ENCODE results near the gene SPTSSA. TPM values are rescaled to one million over a fixed set of nuclear protein-coding genes. Genes with fewer than 3 reads are reported as not detected.
"Not testable (repeated sequence)": the region's sequence is repeated elsewhere in the genome, so short reads cannot be mapped to it uniquely, and the experiment has no call there.

SPTSSA gene
- total and polyA plus RNA-seq, 2 donors (not counting 1 experiment from before 2014, with no cell fraction given) = 3.8 to 6.9 TPM

DNA sequence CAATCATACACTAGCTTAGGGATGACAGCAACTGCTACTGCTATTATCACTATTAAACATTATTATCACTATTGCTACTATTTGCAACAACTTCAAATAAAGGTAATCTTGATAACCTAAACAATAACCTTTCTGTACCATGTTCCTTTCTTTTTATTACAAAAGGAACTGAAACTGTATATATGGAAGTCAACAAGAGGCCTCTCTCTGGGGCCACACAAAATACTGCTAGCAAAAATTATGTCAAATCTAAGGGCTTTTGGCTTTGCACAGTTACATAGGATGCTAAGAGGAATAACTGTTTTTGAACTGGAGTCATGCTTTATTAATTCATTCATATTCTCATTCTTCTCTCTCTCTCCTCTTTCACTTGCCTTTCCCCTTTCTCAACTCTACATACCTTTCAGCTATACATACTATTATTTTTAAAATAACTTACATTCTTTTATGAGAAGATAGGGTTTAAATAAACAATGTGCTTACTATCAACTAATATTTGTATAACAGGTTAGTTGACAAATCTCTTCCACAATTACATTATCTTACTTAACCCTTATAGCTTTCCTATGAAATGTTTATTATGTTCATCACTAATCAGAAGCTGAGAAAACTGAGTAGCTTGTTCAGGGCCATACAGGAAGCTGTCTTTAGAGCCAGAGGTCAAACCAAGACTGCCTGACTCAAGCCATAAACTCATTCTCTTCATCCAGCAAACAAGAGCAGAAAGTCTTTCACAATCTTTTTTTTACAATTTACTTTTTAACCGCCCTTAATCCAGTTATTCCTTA lies 25.7 kb downstream of the SPTSSA start:
- POLR2A ChIA-PET = no interaction called here

GRCh38 chr14:34433957-34434356 lies 28.1 kb downstream of the SPTSSA start:
- H3K27ac Mint-ChIP-seq = no peak overlapping the region
- H3K27ac ChIP-seq (ENCODE audit: low read length in 2 of 2) = no peak overlapping the region
- H3K9me3 ChIP-seq (ENCODE audit: control extremely low read depth in 1 of 3, control insufficient read depth in 2 of 3, insufficient read depth in 1 of 3, low read length in 2 of 3) = no peaks in the 10 kb centered on the region
- ChIA-PET CTCF (no interaction called here), POLR2A (no interaction called here)
- H3K4me3 ChIP-seq (ENCODE audit: control extremely low read depth in 1 of 5, extremely low read depth in 1 of 5, insufficient read depth in 1 of 5, low read depth in 2 of 5, low read length in 4 of 5) = no peak overlapping the region
- no peaks in the 10 kb centered on the region for H3K9me3 Mint-ChIP-seq (ENCODE audit: insufficient read depth)
- H3K27me3 ChIP-seq (replicated peaks in 1 of 4; ENCODE audit: control extremely low read depth in 1 of 4, control insufficient read depth in 3 of 4, insufficient read depth in 4 of 4, low read length in 3 of 4) = no peaks in the 10 kb centered on the region
- H3K79me2 ChIP-seq (ENCODE audit: control insufficient read depth, insufficient read depth, low read length) = peaks cover 2% of the 10 kb centered on the region
- H3K4me2 ChIP-seq (replicated peaks; ENCODE audit: low read depth, low read length, poor library complexity, severe bottlenecking) = no peak overlapping the region
- H3K27me3 Mint-ChIP-seq = no peaks in the 10 kb centered on the region
- peaks cover 21% of the 10 kb centered on the region for H3K4me1 Mint-ChIP-seq
- H2AFZ ChIP-seq (ENCODE audit: insufficient read depth, low read depth, low read length, poor library complexity, severe bottlenecking) = no peak overlapping the region
- no CpG with 5 or more reads among the region's 2 CpGs for WGBS (ENCODE audit: insufficient coverage)
- no peak for TF ChIP-seq EZH2 (IDR thresholded peaks at IDR 0.05; ENCODE audit: borderline replicate concordance, insufficient read depth, low read depth, low read length, poor library complexity, severe bottlenecking)
- TF ChIP-seq, protein P1, sequence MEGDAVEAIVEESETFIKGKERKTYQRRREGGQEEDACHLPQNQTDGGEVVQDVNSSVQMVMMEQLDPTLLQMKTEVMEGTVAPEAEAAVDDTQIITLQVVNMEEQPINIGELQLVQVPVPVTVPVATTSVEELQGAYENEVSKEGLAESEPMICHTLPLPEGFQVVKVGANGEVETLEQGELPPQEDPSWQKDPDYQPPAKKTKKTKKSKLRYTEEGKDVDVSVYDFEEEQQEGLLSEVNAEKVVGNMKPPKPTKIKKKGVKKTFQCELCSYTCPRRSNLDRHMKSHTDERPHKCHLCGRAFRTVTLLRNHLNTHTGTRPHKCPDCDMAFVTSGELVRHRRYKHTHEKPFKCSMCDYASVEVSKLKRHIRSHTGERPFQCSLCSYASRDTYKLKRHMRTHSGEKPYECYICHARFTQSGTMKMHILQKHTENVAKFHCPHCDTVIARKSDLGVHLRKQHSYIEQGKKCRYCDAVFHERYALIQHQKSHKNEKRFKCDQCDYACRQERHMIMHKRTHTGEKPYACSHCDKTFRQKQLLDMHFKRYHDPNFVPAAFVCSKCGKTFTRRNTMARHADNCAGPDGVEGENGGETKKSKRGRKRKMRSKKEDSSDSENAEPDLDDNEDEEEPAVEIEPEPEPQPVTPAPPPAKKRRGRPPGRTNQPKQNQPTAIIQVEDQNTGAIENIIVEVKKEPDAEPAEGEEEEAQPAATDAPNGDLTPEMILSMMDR (IDR thresholded peaks at IDR 0.05) = no peak
- no peaks in the 10 kb centered on the region for H4K20me1 ChIP-seq (ENCODE audit: control insufficient read depth, insufficient read depth, low read length, poor library complexity, severe bottlenecking)
- H3K36me3 ChIP-seq (replicated peaks in 1 of 2; ENCODE audit: control extremely low read depth in 1 of 2, control insufficient read depth in 1 of 2, extremely low read depth in 1 of 2, insufficient read depth in 2 of 2, low read length in 1 of 2) = no peaks in the 10 kb centered on the region
- DNase-seq (no peak), ATAC-seq (ENCODE audit: low read depth) (no peak)
- intact Hi-C loops (cut with micrococcal nuclease) = no loop called here
- H3K4me1 ChIP-seq (ENCODE audit: control insufficient read depth in 2 of 2, insufficient read depth in 2 of 2, low read length in 2 of 2) = peaks cover 14 to 15% of the 10 kb centered on the region in 2 donors
- no peak overlapping the region for H3K9ac ChIP-seq (ENCODE audit: low read length)
- no peak overlapping the region for H3K4me3 Mint-ChIP-seq

More for the DNA sequence above, 25.7 kb downstream of the SPTSSA start:
- no peaks in the 10 kb centered on the region for H3K9me3 ChIP-seq (ENCODE audit: control extremely low read depth in 1 of 3, control insufficient read depth in 2 of 3, insufficient read depth in 1 of 3, low read length in 2 of 3)
- H3K27me3 ChIP-seq (replicated peaks in 1 of 4; ENCODE audit: control extremely low read depth in 1 of 4, control insufficient read depth in 3 of 4, insufficient read depth in 4 of 4, low read length in 3 of 4) = no peaks in the 10 kb centered on the region
- H3K4me3 ChIP-seq (ENCODE audit: control extremely low read depth in 1 of 5, extremely low read depth in 1 of 5, insufficient read depth in 1 of 5, low read depth in 2 of 5, low read length in 4 of 5) = no peak overlapping the region
- peaks cover 14 to 15% of the 10 kb centered on the region in 2 donors for H3K4me1 ChIP-seq (ENCODE audit: control insufficient read depth in 2 of 2, insufficient read depth in 2 of 2, low read length in 2 of 2)
- H3K9ac ChIP-seq (ENCODE audit: low read length) = no peak overlapping the region
- DNase-seq (no peak), ATAC-seq (ENCODE audit: low read depth) (no peak)
- intact Hi-C loops (cut with micrococcal nuclease) = no loop called here
- H3K79me2 ChIP-seq (ENCODE audit: control insufficient read depth, insufficient read depth, low read length) = peaks cover 8% of the 10 kb centered on the region
- peak overlapping the region in 1 of 2 donors; percentile 45 for H3K27ac ChIP-seq (ENCODE audit: low read length in 2 of 2)
- no peak for TF ChIP-seq EZH2 (IDR thresholded peaks at IDR 0.05; ENCODE audit: borderline replicate concordance, insufficient read depth, low read depth, low read length, poor library complexity, severe bottlenecking)
- TF ChIP-seq, protein P1 (IDR thresholded peaks at IDR 0.05) = no peak
- no peaks in the 10 kb centered on the region for H3K9me3 Mint-ChIP-seq (ENCODE audit: insufficient read depth)
- no CpG with 5 or more reads among the region's 1 CpG for WGBS (ENCODE audit: insufficient coverage)
- H3K27ac Mint-ChIP-seq = no peak overlapping the region
- H3K4me3 Mint-ChIP-seq = no peak overlapping the region
- H3K27me3 Mint-ChIP-seq = no peaks in the 10 kb centered on the region
- H3K36me3 ChIP-seq (replicated peaks in 1 of 2; ENCODE audit: control extremely low read depth in 1 of 2, control insufficient read depth in 1 of 2, extremely low read depth in 1 of 2, insufficient read depth in 2 of 2, low read length in 1 of 2) = no peaks in the 10 kb centered on the region
- no peak overlapping the region for H2AFZ ChIP-seq (ENCODE audit: insufficient read depth, low read depth, low read length, poor library complexity, severe bottlenecking)
- no peaks in the 10 kb centered on the region for H4K20me1 ChIP-seq (ENCODE audit: control insufficient read depth, insufficient read depth, low read length, poor library complexity, severe bottlenecking)
- H3K4me2 ChIP-seq (replicated peaks; ENCODE audit: low read depth, low read length, poor library complexity, severe bottlenecking) = peak overlapping the region; percentile 40
- CTCF ChIA-PET = no interaction called here
- peaks cover 21% of the 10 kb centered on the region for H3K4me1 Mint-ChIP-seq

DNA sequence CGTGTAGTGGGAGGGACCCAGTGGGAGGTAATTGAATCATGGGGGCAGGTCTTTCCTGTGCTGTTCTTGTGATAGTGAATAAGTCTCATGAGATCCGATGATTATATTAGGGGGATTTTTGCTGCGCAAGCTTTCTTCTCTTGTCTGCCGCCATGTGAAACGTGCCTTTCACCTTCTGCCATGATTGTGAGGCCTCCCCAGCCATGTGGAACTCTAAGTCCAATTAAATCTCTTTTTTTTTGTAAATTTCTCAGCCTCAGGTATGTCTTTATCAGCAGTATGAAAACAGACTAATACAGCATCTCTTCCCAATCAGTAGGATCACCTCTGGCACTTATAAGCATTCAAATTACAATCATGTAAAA lies 34.0 kb downstream of the SPTSSA start:
- H3K9me3 ChIP-seq (ENCODE audit: control extremely low read depth in 1 of 3, control insufficient read depth in 2 of 3, insufficient read depth in 1 of 3, low read length in 2 of 3); DNase-seq; POLR2A ChIA-PET; H2AFZ ChIP-seq (ENCODE audit: insufficient read depth, low read depth, low read length, poor library complexity, severe bottlenecking); H3K4me3 ChIP-seq (ENCODE audit: control extremely low read depth in 1 of 5, extremely low read depth in 1 of 5, insufficient read depth in 1 of 5, low read depth in 2 of 5, low read length in 4 of 5); H3K4me1 ChIP-seq (ENCODE audit: control insufficient read depth in 2 of 2, insufficient read depth in 2 of 2, low read length in 2 of 2); H4K20me1 ChIP-seq (ENCODE audit: control insufficient read depth, insufficient read depth, low read length, poor library complexity, severe bottlenecking); H3K27me3 ChIP-seq (replicated peaks in 1 of 4; ENCODE audit: control extremely low read depth in 1 of 4, control insufficient read depth in 3 of 4, insufficient read depth in 4 of 4, low read length in 3 of 4); H3K4me2 ChIP-seq (replicated peaks; ENCODE audit: low read depth, low read length, poor library complexity, severe bottlenecking); H3K9me3 Mint-ChIP-seq (ENCODE audit: insufficient read depth); H3K4me3 Mint-ChIP-seq; H3K4me1 Mint-ChIP-seq; H3K36me3 ChIP-seq (replicated peaks in 1 of 2; ENCODE audit: control extremely low read depth in 1 of 2, control insufficient read depth in 1 of 2, extremely low read depth in 1 of 2, insufficient read depth in 2 of 2, low read length in 1 of 2); ATAC-seq (ENCODE audit: low read depth); intact Hi-C loops (cut with micrococcal nuclease); H3K79me2 ChIP-seq (ENCODE audit: control insufficient read depth, insufficient read depth, low read length); H3K9ac ChIP-seq (ENCODE audit: low read length); H3K27ac ChIP-seq (ENCODE audit: low read length in 2 of 2); CTCF ChIA-PET; H3K27me3 Mint-ChIP-seq; H3K27ac Mint-ChIP-seq: not testable (repeated sequence)
- WGBS (ENCODE audit: insufficient coverage) = 100% methylated on average over 5 of the region's 5 CpGs

All from B cell (primary cell).